Urothelium cell line (cell line): ENCODE results near the gene MRPL53.
"Not testable (repeated sequence)": the region's sequence is repeated elsewhere in the genome, so short reads cannot be mapped to it uniquely, and the experiment has no call there.

ENCODE experiments used
- DNase-seq: peaks from one replicate; pipeline ENCODE4 v3.0.0; 2011; ENCODE audit warnings: low spot score, mixed read lengths
- FAIRE-seq: peaks from 2 replicates; lab custom pipeline; 2011; peaks lifted over from hg19 to GRCh38; lab: Jason Lieb, UNC

The MRPL53 gene

GRCh38 chr2:74502720-74503505 lies 30.4 kb upstream of the MRPL53 start:
- DNase-seq (peak; percentile 90), FAIRE-seq (peak; percentile 48)

- DNase-seq (peak; percentile 37), FAIRE-seq (no peak)
Observed at GRCh38 chr2:74502147-74502719, 29.8 kb upstream of the MRPL53 start.

DNA sequence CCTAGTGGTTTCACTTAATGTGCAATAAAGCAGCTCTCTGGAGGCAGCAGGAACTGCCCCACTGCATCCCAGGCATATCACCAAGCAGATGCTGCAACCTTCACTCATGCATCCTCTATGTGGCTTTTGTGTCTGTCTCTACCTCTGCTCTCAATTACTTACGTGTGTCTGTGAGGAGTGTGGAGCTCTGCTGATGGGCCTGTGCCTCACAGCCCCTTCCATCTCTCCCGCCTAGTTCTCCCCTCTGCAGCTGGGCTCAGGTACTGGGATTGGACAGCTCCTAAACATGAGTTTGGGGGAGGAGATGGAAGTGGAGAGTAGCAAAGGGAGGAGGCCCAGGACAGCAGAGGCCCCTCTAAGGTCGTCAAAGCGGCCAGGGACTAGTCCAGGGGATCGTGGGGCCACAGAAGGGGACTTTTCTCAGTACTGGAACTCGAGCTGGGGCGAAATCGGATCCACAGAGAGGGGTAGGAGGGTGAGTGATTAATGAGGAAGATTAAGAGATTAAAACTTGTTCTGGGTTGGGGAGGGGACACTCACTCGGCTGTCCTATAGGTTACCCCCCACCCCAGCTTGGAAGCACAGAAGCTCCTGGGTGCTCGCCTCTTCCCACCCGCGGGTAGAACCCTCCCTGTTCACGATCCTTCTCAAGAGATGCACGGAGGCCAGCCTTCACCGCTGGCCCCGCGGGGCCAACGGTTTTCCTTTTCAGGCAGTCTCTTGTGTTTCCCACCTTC lies 29.0 kb upstream of the MRPL53 start:
- DNase-seq, result peak; percentile 22
- FAIRE-seq, result peak; percentile 46

GRCh38 chr2:74500578-74500946 lies 28.1 kb upstream of the MRPL53 start:
- no peak for FAIRE-seq

DNA sequence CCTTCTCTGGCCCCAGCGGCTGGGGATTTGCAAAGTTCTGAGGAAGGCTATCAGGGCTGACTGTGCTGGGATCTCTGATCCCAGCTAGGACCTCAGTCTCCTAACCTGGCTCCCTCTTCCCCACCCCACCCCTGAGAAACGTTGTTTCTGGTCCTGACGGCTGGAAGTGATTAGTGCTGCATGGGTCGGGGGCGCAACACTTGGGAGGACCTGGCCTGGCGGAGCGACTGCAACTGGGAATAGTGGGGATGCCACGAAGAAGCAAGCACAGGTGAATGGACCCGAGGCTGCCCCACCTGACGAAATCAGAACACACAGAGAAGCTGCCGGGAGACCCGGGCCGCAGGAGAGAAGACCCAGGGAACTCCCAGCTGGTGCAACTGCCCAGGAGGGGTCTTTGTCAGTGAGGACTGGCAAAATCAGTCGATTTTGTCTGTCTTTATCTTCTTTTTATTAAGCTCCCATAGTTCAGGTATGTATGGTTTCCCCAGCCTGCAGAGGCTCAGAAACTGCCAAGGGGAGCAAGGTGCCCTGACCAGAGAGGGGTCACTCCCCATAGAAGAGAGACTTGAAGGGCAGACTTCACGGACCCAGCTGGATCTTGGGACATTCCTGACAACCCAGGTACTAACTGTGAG lies 27.6 kb upstream of the MRPL53 start:
- DNase-seq (no peak), FAIRE-seq (no peak)

More at GRCh38 chr2:74500578-74500946, 28.1 kb upstream of the MRPL53 start:
- no peak for DNase-seq

GRCh38 chr2:74499267-74499939 lies 26.9 kb upstream of the MRPL53 start, which contains the start of gene LBX2:
TSS of gene LBX2 (minus strand) at chr2:74499603. CDS start at chr2:74499537, 66 bp downstream.
- DNase-seq, result no peak
- FAIRE-seq, result no peak

DNA sequence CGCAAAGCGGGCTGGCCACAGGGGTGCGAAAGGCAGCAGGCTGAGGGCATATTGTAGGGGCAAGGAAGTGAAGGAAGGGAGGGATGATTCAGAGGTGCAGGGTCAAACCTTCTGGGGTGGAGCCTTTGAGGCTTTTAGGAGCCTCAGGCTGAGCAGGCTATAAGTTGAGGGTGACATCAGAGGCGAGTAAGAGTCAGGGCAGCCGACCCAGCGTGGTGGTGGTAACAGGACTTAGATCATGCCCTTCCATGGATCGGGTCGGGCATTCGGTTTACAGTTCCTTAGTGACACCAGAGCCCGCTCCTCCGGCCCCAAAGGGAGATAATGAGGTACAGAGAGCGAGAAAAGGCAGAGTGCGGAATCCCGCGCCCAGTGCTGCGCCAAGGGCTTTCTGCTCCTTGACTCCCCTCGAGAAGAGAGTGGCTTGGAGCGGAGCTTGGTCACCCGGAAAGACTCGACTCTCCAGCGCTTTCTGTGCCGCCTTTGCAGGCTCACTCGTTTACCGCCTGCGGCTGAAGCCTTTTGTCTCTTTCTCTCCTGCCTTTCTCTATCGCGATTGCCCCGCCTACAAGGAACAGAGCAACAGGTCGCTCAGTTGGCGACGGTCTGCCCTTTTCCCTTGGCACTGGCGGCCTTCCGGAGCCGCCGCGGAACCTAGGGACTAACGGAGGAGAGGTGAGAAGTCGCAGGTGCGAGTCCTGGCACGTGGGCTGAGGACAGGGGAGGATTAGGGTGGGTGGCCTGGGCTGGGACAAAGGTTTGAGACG lies 26.2 kb upstream of the MRPL53 start:
- FAIRE-seq (no peak), DNase-seq (no peak)

DNA sequence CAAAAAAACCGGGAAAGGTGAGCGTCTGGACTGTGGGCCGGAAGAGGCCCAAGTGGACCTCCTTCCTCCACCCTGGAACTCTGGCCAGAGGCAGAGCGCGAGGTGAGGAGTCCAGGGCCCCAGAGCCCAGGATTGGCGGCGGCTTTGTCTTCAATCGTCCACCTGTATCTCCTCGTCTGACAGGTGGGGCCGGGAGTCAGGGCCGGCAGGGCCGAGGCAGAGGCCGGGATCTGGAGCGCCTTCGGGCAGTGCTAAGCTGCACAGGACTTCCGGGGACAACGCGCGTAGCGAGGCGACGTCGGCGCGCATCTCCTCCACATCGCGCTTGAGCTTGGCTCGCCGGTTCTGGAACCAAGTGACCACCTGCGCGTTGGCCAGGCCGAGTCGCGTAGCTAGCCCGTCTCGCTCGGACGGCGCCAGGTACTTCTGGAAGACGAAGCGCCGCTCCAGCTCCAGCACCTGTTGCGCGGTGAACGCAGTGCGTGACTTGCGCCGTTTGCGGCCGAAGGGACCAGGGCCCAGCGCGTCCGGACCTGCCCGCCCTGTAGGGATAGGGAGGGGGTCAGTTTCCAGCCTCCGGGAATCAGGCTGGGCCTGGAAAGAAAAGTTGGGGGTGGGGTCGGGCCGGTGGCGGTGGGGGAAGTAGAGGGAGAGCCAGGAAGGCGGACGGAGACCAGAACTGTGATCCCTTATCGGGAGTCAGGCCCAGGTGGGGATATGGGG lies 25.5 kb upstream of the MRPL53 start:
- no peak for DNase-seq
- FAIRE-seq, result no peak

- FAIRE-seq (no peak), DNase-seq (no peak)
Observed at GRCh38 chr2:74496997-74497776, 24.7 kb upstream of the MRPL53 start.

- no peak for FAIRE-seq
- DNase-seq, result no peak
Observed at GRCh38 chr2:74495440-74495839, 23.0 kb upstream of the MRPL53 start.

DNA sequence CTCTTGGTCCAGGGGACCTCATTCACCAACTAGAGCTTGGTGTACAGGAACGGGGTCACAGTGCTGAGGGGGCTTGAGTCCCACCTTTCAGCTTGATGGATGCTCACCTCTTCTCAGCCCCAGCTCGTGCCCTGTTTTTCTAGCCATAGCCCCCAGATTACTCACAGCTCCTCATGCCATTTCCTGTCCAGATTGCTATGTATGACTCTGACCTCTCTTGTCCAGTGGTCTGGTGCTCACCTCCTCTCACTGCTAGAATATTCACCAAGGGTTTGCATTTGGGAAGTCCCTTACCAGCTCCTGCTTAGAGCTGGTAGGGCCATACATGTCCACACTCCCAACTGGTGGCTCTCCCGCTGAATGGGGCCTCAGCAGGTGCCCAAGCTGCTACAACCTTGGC lies 21.1 kb upstream of the MRPL53 start:
- no peak for FAIRE-seq
- DNase-seq, result no peak

GRCh38 chr2:74491648-74492544 lies 19.4 kb upstream of the MRPL53 start:
- FAIRE-seq (no peak), DNase-seq (no peak)

DNA sequence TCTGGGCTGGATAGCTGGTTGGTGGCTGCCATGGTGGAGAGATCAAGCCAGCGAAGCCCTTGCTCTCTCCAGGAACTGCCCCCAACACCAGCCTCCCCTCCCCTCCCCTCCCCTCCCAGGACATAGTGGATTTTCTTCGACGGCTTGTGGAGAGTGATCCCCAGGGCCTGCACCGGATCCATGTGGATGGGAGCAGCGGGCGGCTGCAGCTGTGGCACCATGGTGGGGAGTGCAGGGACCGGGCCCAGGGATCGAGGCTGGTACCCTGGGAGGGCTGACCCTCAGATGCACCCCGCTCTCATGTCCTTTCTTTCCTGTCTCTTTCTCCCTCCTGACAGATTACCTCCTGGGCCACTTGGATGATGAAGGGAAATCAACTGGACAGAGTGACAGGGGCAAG lies 17.4 kb upstream of the MRPL53 start:
- FAIRE-seq (no peak), DNase-seq (no peak)

DNA sequence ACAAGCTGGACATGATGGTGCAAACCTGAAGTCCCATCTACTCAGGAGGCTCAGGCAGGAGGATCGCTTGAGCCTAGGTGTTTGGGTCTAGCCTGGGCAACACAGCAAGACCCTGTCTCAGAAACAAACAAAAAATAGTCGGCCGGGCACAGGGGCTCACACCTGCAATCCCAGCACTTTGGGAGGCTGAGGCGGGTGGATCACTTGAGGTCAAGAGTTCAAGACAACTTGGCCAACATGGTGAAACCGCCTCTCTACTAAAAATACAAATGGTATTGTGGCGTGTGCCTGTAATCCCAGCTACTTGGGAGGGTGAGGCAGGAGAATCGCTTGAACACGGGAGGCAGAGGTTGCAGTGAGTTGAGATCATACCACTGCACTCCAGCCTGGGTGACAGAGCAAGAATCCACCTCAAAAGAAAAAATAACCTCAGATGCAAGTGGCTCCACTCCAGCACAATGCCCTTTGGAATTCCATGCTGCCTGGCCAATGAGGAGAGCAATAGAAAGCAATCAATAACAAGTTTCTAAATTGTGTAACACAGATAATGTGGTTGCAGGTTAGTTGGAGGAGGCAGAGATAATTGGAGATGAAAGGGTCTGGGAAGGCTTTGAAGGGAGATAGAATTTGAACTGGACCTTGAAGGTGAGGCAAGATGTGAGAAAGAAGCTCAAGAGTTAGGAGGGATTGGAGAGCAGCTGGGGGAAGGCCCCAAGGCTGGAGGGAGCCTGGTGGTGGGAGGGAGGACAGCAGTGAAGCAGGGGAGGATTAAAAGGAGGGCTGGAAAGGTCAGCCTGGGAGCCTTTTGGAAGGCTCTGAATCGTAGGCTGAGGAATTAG lies 16.4 kb upstream of the MRPL53 start:
- FAIRE-seq, result no peak
- DNase-seq, result no peak

DNA sequence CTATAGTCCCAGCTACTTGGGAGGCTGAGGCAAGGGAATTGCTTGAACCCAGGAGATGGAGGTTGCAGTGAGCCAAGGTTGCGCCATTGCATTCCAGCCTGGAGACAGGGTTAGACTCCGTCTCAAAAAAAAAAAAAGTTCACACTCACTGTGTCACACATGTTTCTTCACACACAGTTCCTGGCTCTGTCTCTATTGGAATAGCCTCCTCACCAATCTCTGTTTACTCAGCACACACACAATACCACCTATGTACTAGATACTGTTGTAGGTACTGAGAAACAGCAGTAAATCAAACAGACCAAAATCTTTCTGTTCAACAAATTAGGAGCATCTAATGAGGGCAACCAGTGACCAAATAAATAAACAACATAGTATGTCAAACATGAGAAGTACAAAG lies 13.7 kb upstream of the MRPL53 start:
- FAIRE-seq (no peak), DNase-seq (no peak)

- not testable (repeated sequence) for FAIRE-seq, DNase-seq
Observed at GRCh38 chr2:74483675-74484164, 11.2 kb upstream of the MRPL53 start.
